ENCODE measurements around the gene TMEM151B. TPM values are rescaled to one million over a fixed set of nuclear protein-coding genes. Genes with fewer than 3 reads are reported as not detected.

The TMEM151B gene
- total and polyA plus RNA-seq, 2 of the 13 experiments (the other 11 are each of a cell fraction or from before 2014, with no cell fraction given) = not detected

GRCh38 chr6:44247338-44248302, 22.6 kb upstream of the TMEM151B start (continued):
- TF ChIP-seq ZMYM4 (CRISPR knock-in tag; IDR thresholded peaks at IDR 0.05) (no peak), HES4 (CRISPR knock-in tag; IDR thresholded peaks at IDR 0.05; ENCODE audit: borderline replicate concordance) (peak; percentile 12; the same call in 1 of the 2 replicates), FOXJ3 (CRISPR knock-in tag; IDR thresholded peaks at IDR 0.05; ENCODE audit: borderline replicate concordance) (no peak), ZNF274 (CRISPR knock-in tag; IDR thresholded peaks at IDR 0.05) (peak; percentile 70; the same call in 1 of the 2 replicates), JUN (CRISPR knock-in tag; IDR thresholded peaks at IDR 0.05) (no peak), STAT5B (CRISPR knock-in tag; IDR thresholded peaks at IDR 0.05) (no peak), ZNF570 (CRISPR knock-in tag; IDR thresholded peaks at IDR 0.05; ENCODE audit: borderline replicate concordance) (peak; percentile 51; the same call in 1 of the 2 replicates), TFE3 (CRISPR knock-in tag; IDR thresholded peaks at IDR 0.05) (no peak), SNAPC2 (CRISPR knock-in tag; IDR thresholded peaks at IDR 0.05) (no peak), GABPA (IDR thresholded peaks at IDR 0.05; ENCODE audit: low read depth, low read length) (no peak), GABPA (CRISPR knock-in tag; IDR thresholded peaks at IDR 0.05; ENCODE audit: low read depth) (peak; percentile 67), ZNF512B (CRISPR knock-in tag; IDR thresholded peaks at IDR 0.05; ENCODE audit: borderline replicate concordance) (0 out of 2 replicates have a peak, but pooled peaks have one; percentile 62), ZNF256 (CRISPR knock-in tag; conservative IDR thresholded peaks at IDR 0.05) (0 out of 2 replicates have a peak, but pooled peaks have one; percentile 45), NR2F2 (IDR thresholded peaks at IDR 0.05; ENCODE audit: borderline replicate concordance, low read depth) (no peak), HCFC1 (IDR thresholded peaks at IDR 0.05; ENCODE audit: low read depth, low read length) (no peak), RXRA (CRISPR knock-in tag; IDR thresholded peaks at IDR 0.05) (peak; percentile 49; the same call in 1 of the 2 replicates), TGIF2 (CRISPR knock-in tag; IDR thresholded peaks at IDR 0.05) (no peak), ZNF737 (CRISPR knock-in tag; IDR thresholded peaks at IDR 0.05; ENCODE audit: borderline replicate concordance) (no peak; the same call in 1 of the 2 replicates), MAF1 (CRISPR knock-in tag; IDR thresholded peaks at IDR 0.05; ENCODE audit: borderline replicate concordance) (no peak), HNRNPUL1 (IDR thresholded peaks at IDR 0.05; ENCODE audit: low read depth, low read length) (no peak), ADNP (CRISPR knock-in tag; IDR thresholded peaks at IDR 0.05) (no peak)
- TF ChIP-seq, protein P1, sequence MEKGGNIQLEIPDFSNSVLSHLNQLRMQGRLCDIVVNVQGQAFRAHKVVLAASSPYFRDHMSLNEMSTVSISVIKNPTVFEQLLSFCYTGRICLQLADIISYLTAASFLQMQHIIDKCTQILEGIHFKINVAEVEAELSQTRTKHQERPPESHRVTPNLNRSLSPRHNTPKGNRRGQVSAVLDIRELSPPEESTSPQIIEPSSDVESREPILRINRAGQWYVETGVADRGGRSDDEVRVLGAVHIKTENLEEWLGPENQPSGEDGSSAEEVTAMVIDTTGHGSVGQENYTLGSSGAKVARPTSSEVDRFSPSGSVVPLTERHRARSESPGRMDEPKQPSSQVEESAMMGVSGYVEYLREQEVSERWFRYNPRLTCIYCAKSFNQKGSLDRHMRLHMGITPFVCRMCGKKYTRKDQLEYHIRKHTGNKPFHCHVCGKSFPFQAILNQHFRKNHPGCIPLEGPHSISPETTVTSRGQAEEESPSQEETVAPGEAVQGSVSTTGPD (CRISPR knock-in tag; IDR thresholded peaks at IDR 0.05) = 0 out of 2 replicates have a peak, but pooled peaks have one; percentile 55
- TF ChIP-seq, protein P2, sequence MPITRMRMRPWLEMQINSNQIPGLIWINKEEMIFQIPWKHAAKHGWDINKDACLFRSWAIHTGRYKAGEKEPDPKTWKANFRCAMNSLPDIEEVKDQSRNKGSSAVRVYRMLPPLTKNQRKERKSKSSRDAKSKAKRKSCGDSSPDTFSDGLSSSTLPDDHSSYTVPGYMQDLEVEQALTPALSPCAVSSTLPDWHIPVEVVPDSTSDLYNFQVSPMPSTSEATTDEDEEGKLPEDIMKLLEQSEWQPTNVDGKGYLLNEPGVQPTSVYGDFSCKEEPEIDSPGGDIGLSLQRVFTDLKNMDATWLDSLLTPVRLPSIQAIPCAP (CRISPR knock-in tag; IDR thresholded peaks at IDR 0.05; ENCODE audit: low read depth) = no peak

All from HepG2 (cell line).